Activated naive CD8-positive, alpha-beta T cell treated with anti-CD3 and anti-CD28 coated beads, Interleukin-2, amount 10 ng/mL, durations not matched to agents 7 days and 5 days (primary cell): Measurements from ENCODE around the gene MATN3. TPM values are rescaled to one million over a fixed set of nuclear protein-coding genes. Genes with fewer than 3 reads are reported as not detected.

Experiments used
- ATAC-seq: fragments of 150-1000 bp; cut with Tn5 transposase; one replicate; pipeline ENCODE4 v1.10.0; 2021; ENCODE audit warnings: low read depth, moderate library complexity
- POLR2A ChIA-PET: fragments of 350-600 bp; sonication (Branson Sonifier 250); formaldehyde crosslinking; loops from one replicate; lab custom pipeline; 2021; ENCODE audit warnings: antibody characterized with exemption; lab: Charles Lee
- DNase-seq: peaks from one replicate; pipeline ENCODE4 v3.0.0; 2021
- H3K27ac Mint-ChIP-seq: one replicate; pipeline ENCODE4 v1.8.0; 2022; ENCODE audit warnings: mild to moderate bottlenecking, mixed read lengths
- H3K27me3 Mint-ChIP-seq: one replicate; pipeline ENCODE4 v1.8.0; 2022; ENCODE audit warnings: mild to moderate bottlenecking, moderate library complexity, mixed read lengths
- H3K36me3 Mint-ChIP-seq: one replicate; pipeline ENCODE4 v1.8.0; 2021; ENCODE audit warnings: mild to moderate bottlenecking, mixed read lengths
- H3K4me1 Mint-ChIP-seq: one replicate; pipeline ENCODE4 v1.8.0; 2021; ENCODE audit warnings: mixed read lengths
- H3K4me3 Mint-ChIP-seq: one replicate; pipeline ENCODE4 v1.8.0; 2022; ENCODE audit warnings: mild to moderate bottlenecking, moderate library complexity, mixed read lengths
- H3K9me3 Mint-ChIP-seq: one replicate; pipeline ENCODE4 v1.8.0; 2021; ENCODE audit warnings: mixed read lengths
- total RNA-seq, 2 experiments: library from RNA; stranded (reverse); gene quantifications; one replicate each; pipeline ENCODE4 v1.2.3, GENCODE V29; 2021

MATN3 gene
- total RNA-seq, 2 experiments from 2014 or later = not detected

GRCh38 chr2:19973466-19973865 is 39.0 kb downstream of the MATN3 start:
- Mint-ChIP-seq H3K36me3 (peaks cover 7% of the 10 kb centered on the region), H3K4me3 (no peak overlapping the region), H3K9me3 (no peaks in the 10 kb centered on the region), H3K27me3 (no peaks in the 10 kb centered on the region), H3K27ac (no peak overlapping the region), H3K4me1 (peaks cover 12% of the 10 kb centered on the region)
- DNase-seq (no peak), ATAC-seq (no peak)
- POLR2A ChIA-PET = no interaction called here

GRCh38 chr2:19971691-19972090 is 40.8 kb downstream of the MATN3 start:
- H3K27me3 Mint-ChIP-seq = no peaks in the 10 kb centered on the region
- peaks cover 12% of the 10 kb centered on the region for H3K4me1 Mint-ChIP-seq
- peak overlapping the region; percentile 35 for H3K4me3 Mint-ChIP-seq

GRCh38 chr2:19963386-19963785 is 49.1 kb downstream of the MATN3 start:
- Mint-ChIP-seq H3K27me3 (no peaks in the 10 kb centered on the region), H3K9me3 (no peaks in the 10 kb centered on the region), H3K4me1 (no peaks in the 10 kb centered on the region), H3K27ac (no peak overlapping the region), H3K4me3 (no peak overlapping the region), H3K36me3 (peaks cover 4% of the 10 kb centered on the region)
- no peak for DNase-seq
- POLR2A ChIA-PET = no interaction called here
- ATAC-seq = no peak

More at GRCh38 chr2:19971691-19972090, 40.8 kb downstream of the MATN3 start:
- DNase-seq (no peak), ATAC-seq (peak; percentile 83)
- H3K9me3 Mint-ChIP-seq = no peaks in the 10 kb centered on the region
- peaks cover 8% of the 10 kb centered on the region for H3K36me3 Mint-ChIP-seq
- POLR2A ChIA-PET = interaction anchor here (1.4 kb wide), 1 partner anchor 18 kb away, joined by 4 read pairs; the partner anchor contains the start of gene WDR35
- H3K27ac Mint-ChIP-seq = peak overlapping the region; percentile 6

GRCh38 chr2:19955544-19956422 is 56.7 kb downstream of the MATN3 start:
- H3K4me3 Mint-ChIP-seq = no peak overlapping the region
- no peak overlapping the region for H3K27ac Mint-ChIP-seq
- no peaks in the 10 kb centered on the region for H3K36me3 Mint-ChIP-seq
- H3K4me1 Mint-ChIP-seq = no peaks in the 10 kb centered on the region
- H3K9me3 Mint-ChIP-seq = no peaks in the 10 kb centered on the region
- H3K27me3 Mint-ChIP-seq = no peaks in the 10 kb centered on the region
- POLR2A ChIA-PET = no interaction called here
- ATAC-seq (peak; percentile 86), DNase-seq (peak; percentile 32)

GRCh38 chr2:19949071-19949470 is 63.4 kb downstream of the MATN3 start:
- no peak overlapping the region for H3K4me3 Mint-ChIP-seq
- H3K36me3 Mint-ChIP-seq = no peaks in the 10 kb centered on the region
- H3K27me3 Mint-ChIP-seq = no peaks in the 10 kb centered on the region

GRCh38 chr2:19947184-19947940 is 65.1 kb downstream of the MATN3 start:
- H3K27ac Mint-ChIP-seq = no peak overlapping the region
- POLR2A ChIA-PET = no interaction called here
- no peaks in the 10 kb centered on the region for H3K36me3 Mint-ChIP-seq
- DNase-seq (no peak), ATAC-seq (no peak)
- no peaks in the 10 kb centered on the region for H3K4me1 Mint-ChIP-seq
- H3K4me3 Mint-ChIP-seq = no peak overlapping the region
- no peaks in the 10 kb centered on the region for H3K9me3 Mint-ChIP-seq
- no peaks in the 10 kb centered on the region for H3K27me3 Mint-ChIP-seq

More at GRCh38 chr2:19949071-19949470, 63.4 kb downstream of the MATN3 start:
- DNase-seq (no peak), ATAC-seq (no peak)
- no peaks in the 10 kb centered on the region for H3K9me3 Mint-ChIP-seq
- POLR2A ChIA-PET = no interaction called here
- no peaks in the 10 kb centered on the region for H3K4me1 Mint-ChIP-seq
- no peak overlapping the region for H3K27ac Mint-ChIP-seq

- POLR2A ChIA-PET = no interaction called here
- DNase-seq (no peak), ATAC-seq (no peak)
- Mint-ChIP-seq H3K4me1 (no peaks in the 10 kb centered on the region), H3K36me3 (peaks cover 3% of the 10 kb centered on the region), H3K9me3 (no peaks in the 10 kb centered on the region), H3K4me3 (no peak overlapping the region), H3K27ac (no peak overlapping the region), H3K27me3 (no peaks in the 10 kb centered on the region)
Measured at GRCh38 chr2:19944205-19944845, 68.1 kb downstream of the MATN3 start.

- no peaks in the 10 kb centered on the region for H3K27me3 Mint-ChIP-seq
- DNase-seq = no peak
- no peaks in the 10 kb centered on the region for H3K4me1 Mint-ChIP-seq
- ATAC-seq = no peak
- no peaks in the 10 kb centered on the region for H3K9me3 Mint-ChIP-seq
- H3K4me3 Mint-ChIP-seq = no peak overlapping the region
- H3K36me3 Mint-ChIP-seq = peaks cover 3% of the 10 kb centered on the region
- no peak overlapping the region for H3K27ac Mint-ChIP-seq
- POLR2A ChIA-PET = no interaction called here
Measured at GRCh38 chr2:19943189-19943588, 69.3 kb downstream of the MATN3 start.

GRCh38 chr2:19942199-19942598 is 70.3 kb downstream of the MATN3 start:
- peaks cover 5% of the 10 kb centered on the region for H3K36me3 Mint-ChIP-seq
- ATAC-seq = no peak
- no peak overlapping the region for H3K27ac Mint-ChIP-seq
- H3K4me3 Mint-ChIP-seq = no peak overlapping the region
- no peak for DNase-seq
- POLR2A ChIA-PET = no interaction called here
- H3K4me1 Mint-ChIP-seq = no peaks in the 10 kb centered on the region
- H3K9me3 Mint-ChIP-seq = no peaks in the 10 kb centered on the region
- no peaks in the 10 kb centered on the region for H3K27me3 Mint-ChIP-seq

Other genes with a start within 250 kb of the MATN3 start
- gene TTC32, start 110.7 kb downstream of the MATN3 start, total RNA-seq = 10 to 100 TPM; 41.2 to 43.5 TPM
- 1 to 10 TPM; 4.1 to 4.7 TPM for gene WDR35, start 22.6 kb downstream of the MATN3 start, total RNA-seq
- 10 to 100 TPM; 27.2 to 31.8 TPM for gene LAPTM4A, start 39.0 kb upstream of the MATN3 start, total RNA-seq
- gene SDC1, start 212.5 kb upstream of the MATN3 start, total RNA-seq = under 1 TPM in 1 of 2 experiments, not detected in 1; 0.22 TPM